Duodenal mucosa (tissue), 2 donors: ENCODE measurements around the gene ZNF792.
"Not testable (repeated sequence)": the region's sequence is repeated elsewhere in the genome, so short reads cannot be mapped to it uniquely, and the experiment has no call there.

Experiments used
- H3K27ac ChIP-seq: one replicate; pipeline ENCODE4 v1.7.0; 2013; ENCODE audit warnings: low read depth, low read length
- H3K27me3 ChIP-seq, 2 donors: one replicate each; pipeline ENCODE4 v1.7.0; 2013; ENCODE audit warnings: low read length in 2 of 2, control low read depth in 1 of 2; ENCODE audit not compliant: insufficient read depth in 2 of 2, control insufficient read depth in 1 of 2
- H3K36me3 ChIP-seq, 2 donors: one replicate each; pipeline ENCODE4 v1.7.0; 2013; ENCODE audit warnings: low read length in 2 of 2, control low read depth in 1 of 2; ENCODE audit not compliant: insufficient read depth in 2 of 2, control insufficient read depth in 1 of 2
- H3K4me1 ChIP-seq, 2 donors: one replicate each; pipeline ENCODE4 v1.7.0; 2013; ENCODE audit warnings: low read length in 2 of 2, control low read depth in 1 of 2; ENCODE audit not compliant: insufficient read depth in 2 of 2, control insufficient read depth in 1 of 2
- H3K4me3 ChIP-seq, 2 donors: one replicate each; pipeline ENCODE4 v1.7.0; 2013; ENCODE audit warnings: low read length in 2 of 2, low read depth in 1 of 2
- H3K9ac ChIP-seq, 2 donors: one replicate each; pipeline ENCODE4 v1.7.0; 2013; ENCODE audit warnings: low read length in 2 of 2, low read depth in 1 of 2
- H3K9me3 ChIP-seq, 2 donors: one replicate each; pipeline ENCODE4 v1.7.0; 2013; ENCODE audit warnings: low read length in 2 of 2, control low read depth in 1 of 2; ENCODE audit not compliant: control insufficient read depth in 1 of 2

Gene ZNF792

DNA sequence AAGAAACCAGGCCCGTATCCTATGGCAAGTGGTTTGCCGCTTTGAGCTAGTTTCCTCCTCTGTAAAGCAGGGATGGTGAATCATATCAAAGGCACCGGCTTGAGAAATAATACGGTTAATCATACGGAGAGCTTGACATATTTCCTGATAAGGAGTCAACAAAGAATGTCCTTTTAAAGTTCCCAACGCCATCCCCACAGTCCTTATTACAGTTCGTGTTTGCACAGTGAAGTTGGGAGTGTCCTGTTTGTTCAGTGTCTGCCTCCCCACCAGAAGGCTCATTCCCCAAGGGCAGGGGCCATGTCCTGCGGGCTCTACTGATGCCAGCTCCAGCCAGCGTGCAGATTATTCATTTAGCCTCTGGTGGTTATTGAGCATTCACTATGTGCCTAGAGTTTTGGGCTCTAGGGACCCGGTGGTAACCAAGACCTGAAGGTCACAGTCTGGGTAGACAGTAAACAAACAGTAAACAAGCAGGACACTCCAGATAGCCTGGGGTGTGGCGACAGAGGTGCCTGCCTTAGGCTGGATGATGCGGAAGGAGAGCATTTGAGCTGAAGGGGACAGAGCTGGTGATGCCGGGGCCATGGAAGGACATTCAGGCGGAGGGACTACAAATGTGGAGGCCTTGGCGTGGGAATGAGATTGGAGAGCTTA lies 42.4 kb upstream of the ZNF792 start:
- H3K4me1 ChIP-seq = peaks cover 47 to 56% of the 10 kb centered on the region in 2 donors
- no peaks in the 10 kb centered on the region for H3K27me3 ChIP-seq
- H3K36me3 ChIP-seq = peaks cover 4 to 31% of the 10 kb centered on the region in 2 donors
- H3K27ac ChIP-seq = peak overlapping the region; percentile 46
- peak overlapping the region in 1 of 2 donors; percentile 39 for H3K9ac ChIP-seq
- H3K4me3 ChIP-seq = peak overlapping the region in 1 of 2 donors; percentile 9
- no peaks in the 10 kb centered on the region for H3K9me3 ChIP-seq

DNA sequence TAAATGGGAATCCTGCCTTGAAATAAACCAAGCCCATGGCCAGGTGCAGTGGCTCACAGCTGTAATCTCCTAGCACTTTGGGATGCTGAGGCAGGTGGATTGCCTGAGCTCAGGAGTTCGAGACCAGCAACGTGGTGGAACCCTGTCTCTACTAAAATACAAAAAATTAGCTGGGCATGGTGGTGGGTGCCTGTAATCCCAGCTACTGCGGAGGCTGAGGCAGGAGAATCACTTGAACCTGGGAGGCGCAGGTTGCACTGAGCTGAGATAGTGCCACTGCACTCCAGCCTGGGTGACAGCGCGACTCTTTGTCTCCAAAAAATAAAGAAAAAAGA lies 41.9 kb upstream of the ZNF792 start:
- not testable (repeated sequence) for H3K9me3 ChIP-seq, H3K27me3 ChIP-seq, H3K4me3 ChIP-seq, H3K9ac ChIP-seq
- peaks cover under 1 to 28% of the 10 kb centered on the region in 2 donors for H3K36me3 ChIP-seq
- peak overlapping the region; percentile 13 for H3K27ac ChIP-seq
- peaks cover 47 to 58% of the 10 kb centered on the region in 2 donors for H3K4me1 ChIP-seq

DNA sequence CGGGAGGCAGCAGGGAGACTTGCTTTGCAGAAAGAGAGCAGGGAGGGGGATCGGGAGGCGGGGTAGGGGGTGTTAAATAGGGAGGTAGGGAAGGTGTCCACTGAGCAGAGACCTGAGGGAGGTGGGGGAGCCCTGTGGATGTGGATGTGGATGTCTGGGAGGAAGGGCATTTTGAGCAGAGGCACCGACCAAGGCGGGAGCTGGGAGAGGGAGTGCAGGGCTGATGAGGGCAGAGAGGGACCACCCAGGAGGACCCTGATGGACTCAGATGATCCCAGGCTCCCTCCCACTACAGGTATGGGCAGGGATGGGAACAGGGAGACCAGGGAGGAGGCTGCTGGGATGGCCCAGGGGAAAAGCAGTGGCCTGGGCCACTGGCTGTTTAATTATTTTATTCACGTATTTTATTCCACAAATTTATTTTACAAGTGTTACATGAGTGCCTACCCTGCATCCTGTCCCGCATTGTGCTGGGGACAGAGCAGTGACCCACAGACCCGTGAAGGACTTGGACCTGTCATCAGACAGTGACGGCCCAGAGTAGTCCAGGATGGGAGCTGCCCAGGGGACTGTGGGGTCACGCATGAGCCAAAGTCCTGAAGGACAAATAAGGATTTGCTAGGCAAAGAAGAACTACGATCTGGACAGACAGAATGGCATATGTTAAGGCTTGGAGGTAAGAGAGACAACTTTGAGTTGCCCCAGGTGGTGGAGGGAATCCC lies 41.4 kb upstream of the ZNF792 start:
- Histone ChIP-seq H3K27me3 (no peaks in the 10 kb centered on the region), H3K4me3 (no peak overlapping the region), H3K9ac (no peak overlapping the region), H3K27ac (no peak overlapping the region), H3K36me3 (peaks cover 0 to 24% of the 10 kb centered on the region in 2 donors), H3K4me1 (peaks cover 47 to 62% of the 10 kb centered on the region in 2 donors), H3K9me3 (no peaks in the 10 kb centered on the region)

DNA sequence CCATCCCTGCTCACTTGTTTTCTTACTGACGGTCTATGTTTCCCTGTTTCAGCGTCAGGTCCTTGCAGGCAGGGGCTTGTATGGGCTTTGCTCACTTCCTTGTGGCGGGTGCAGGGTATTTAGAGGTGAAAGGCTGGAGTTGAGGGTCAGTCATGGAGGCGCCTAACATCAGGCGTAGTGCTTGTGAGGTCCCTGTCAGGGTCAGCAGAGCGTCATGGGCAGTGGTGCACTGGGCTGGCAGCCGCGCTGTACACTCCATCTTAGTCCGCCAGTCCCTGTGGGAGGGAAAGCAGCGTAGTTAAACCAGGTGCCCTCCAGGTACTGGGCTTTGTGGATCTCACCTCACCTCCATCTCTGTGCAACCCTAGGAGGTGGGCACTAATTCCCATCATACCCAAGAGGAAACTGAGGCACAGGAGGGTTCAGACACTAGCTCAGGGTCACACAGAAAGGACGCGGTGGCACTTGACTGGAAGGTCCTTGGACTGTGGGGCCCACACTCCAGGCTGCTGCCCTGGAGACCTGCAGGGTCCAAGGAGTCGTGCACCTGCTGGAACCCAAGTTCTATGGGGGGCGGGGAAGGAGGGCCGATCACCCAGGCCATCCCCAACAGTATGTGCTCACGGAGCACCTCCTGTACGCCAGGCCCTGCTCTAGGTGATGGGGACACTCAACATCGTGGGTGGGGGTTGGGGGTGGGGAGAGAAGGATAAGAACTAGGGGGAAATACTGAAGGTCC lies 40.7 kb upstream of the ZNF792 start:
- H3K4me3 ChIP-seq = peak overlapping the region; percentile 8 to 33
- H3K9me3 ChIP-seq = no peaks in the 10 kb centered on the region
- H3K27ac ChIP-seq = no peak overlapping the region
- no peaks in the 10 kb centered on the region for H3K27me3 ChIP-seq
- H3K36me3 ChIP-seq = peaks cover 0 to 16% of the 10 kb centered on the region in 2 donors
- peaks cover 47 to 64% of the 10 kb centered on the region in 2 donors for H3K4me1 ChIP-seq
- no peak overlapping the region for H3K9ac ChIP-seq

DNA sequence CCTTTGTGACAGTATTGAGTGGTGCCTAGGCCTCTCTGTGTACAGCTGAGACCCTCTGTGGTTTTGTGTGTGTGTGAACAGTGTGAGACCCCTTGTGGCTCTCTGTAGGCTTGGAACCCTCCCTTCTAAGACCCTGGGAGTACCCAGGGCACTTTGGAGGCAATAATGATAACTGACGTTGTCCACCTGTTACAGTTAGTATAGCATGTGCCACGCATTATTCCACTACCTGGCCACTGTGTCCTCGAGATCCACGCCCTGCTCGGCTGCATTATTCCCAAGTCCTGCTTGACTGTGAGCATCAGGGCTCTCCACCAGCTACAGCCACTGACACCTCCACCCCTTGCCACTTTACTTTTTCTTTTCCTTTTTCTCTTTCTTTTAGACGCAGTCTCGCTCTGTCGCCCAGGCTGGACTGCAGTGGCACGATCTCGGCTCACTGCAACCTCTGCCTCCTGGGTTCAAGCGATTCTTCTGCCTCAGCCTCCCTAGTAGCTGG lies 38.1 kb upstream of the ZNF792 start:
- Histone ChIP-seq H3K4me3 (peak overlapping the region; percentile 45 to 83), H3K4me1 (peaks cover 56 to 83% of the 10 kb centered on the region in 2 donors), H3K9me3 (no peaks in the 10 kb centered on the region), H3K9ac (peak overlapping the region in 1 of 2 donors; percentile 79), H3K36me3 (peaks cover 0 to 9% of the 10 kb centered on the region in 2 donors), H3K27ac (no peak overlapping the region), H3K27me3 (no peaks in the 10 kb centered on the region)

DNA sequence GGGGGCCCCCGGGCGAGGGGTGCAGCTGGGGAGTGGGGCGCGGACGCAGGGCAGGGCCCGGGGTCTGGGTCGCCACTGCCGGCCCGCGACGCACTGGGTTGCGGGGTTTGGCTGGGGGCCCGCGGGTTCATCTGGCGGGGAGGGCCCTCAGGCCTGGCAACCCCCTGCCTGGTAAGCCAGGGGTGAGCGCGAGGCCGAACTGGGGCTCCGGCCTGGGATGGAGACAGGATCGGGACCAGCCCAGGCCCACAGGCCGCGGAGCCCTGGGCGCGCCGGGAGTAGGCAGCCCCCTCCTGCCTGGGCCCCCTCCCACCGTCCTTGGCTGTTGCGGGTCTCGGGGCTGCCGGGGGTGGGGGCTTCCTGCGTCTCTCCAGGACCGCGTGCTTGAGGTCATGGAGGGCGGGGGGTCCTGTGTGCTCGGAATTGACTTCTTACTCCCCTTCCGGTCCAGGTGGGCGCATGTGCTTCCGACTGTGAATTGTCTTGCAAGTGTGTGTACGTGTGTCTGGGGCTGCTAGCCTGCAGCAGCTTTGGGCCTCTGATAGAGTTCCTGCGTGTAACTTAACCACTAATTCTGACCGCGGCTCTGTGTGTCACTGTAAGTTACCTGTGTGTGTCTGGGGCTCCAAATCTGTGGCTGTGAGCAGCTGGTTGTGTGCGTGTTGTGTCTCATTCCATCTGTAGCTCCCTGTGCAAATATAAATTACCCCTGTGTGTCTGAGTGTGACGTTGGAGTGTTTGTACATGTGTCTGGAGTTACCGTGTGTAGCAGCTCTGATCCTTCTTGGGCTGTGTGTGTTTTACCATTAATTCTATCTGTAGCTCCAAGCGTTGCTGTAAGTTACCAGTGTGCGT lies 36.8 kb upstream of the ZNF792 start:
- Histone ChIP-seq H3K9ac (peak overlapping the region; percentile 56 to 79), H3K4me3 (peak overlapping the region; percentile 76 to 83), H3K9me3 (no peaks in the 10 kb centered on the region), H3K27me3 (no peaks in the 10 kb centered on the region), H3K27ac (peak overlapping the region; percentile 97), H3K4me1 (peaks cover 48 to 82% of the 10 kb centered on the region in 2 donors), H3K36me3 (peaks cover 0 to 9% of the 10 kb centered on the region in 2 donors)

DNA sequence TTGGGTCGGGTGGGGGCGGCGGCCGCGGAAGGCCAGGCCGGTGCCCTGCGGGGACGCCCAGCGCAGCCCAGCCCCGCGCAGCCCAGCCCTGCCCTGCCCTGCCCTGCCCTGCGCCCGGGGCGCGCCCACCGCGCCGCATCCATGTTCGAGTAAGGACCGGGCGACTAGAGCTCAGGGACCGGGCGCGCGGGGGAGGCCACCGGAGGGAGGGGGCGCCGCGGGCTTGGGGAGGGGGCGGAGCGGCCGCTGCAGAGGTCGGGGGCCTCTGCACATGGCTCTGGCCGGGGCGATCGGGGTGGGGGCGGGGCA lies 36.3 kb upstream of the ZNF792 start:
- H3K27ac ChIP-seq = peak overlapping the region; percentile 97
- H3K4me1 ChIP-seq = peaks cover 43 to 82% of the 10 kb centered on the region in 2 donors
- H3K36me3 ChIP-seq = peaks cover 0 to 3% of the 10 kb centered on the region in 2 donors
- no peaks in the 10 kb centered on the region for H3K27me3 ChIP-seq
- no peaks in the 10 kb centered on the region for H3K9me3 ChIP-seq
- H3K9ac ChIP-seq = peak overlapping the region in 1 of 2 donors; percentile 91
- peak overlapping the region; percentile 76 to 83 for H3K4me3 ChIP-seq

DNA sequence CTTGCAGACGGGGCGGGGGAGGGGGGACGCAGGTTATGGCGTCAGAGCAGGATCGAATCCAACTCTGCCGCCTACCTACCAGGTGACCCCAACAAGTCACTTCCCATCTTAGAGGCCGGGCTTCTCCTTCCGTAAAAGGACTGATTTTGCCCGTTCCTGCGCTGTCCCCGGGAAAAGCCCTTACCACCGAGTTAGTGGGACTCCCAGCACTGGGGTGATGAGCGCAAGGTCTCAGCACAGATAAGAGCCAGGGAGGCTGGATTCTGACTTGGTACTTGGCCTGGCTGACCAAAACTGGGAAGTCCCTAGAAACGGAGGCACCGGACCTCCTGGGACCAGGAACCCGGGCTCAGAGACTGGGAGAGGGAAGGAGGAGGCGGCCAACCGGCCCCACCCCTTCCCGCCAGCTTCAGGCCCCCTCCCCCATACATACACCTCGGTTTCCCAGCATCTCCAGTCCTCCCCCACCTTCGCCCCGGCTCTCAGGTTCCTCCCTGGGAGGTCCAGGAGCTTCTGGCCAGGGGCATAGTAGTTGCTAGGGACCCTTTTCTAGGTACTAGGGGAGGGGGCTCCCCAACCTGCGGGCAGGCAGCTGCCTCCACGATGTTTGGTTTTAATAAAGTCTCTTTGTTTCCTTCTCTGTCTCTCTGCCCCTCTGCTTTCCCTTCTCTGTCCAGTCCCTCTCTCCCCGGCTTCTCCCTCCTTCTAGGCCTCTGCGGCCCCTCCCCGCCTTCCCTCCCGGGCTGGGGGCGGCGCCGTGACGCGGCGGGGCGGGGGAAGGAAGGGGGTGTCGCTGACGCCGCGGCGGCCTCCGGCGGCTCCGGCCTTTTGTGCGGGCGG lies 35.7 kb upstream of the ZNF792 start, which contains the start of gene GRAMD1A:
Gene GRAMD1A, plus strand, starts transcription at position 826 of the 840 bp plus-strand sequence. CDS start 156 bp downstream, outside the sequence.
- peak within 1 kb of the TSS; percentile 97 for H3K27ac ChIP-seq
- H3K27me3 ChIP-seq = no peaks in the 10 kb centered on the region
- peaks cover 0 to under 1% of the 10 kb centered on the region in 2 donors for H3K36me3 ChIP-seq
- H3K9ac ChIP-seq = peak within 1 kb of the TSS; percentile 91 to 94
- no peaks in the 10 kb centered on the region for H3K9me3 ChIP-seq
- peak within 1 kb of the TSS; percentile 78 to 83 for H3K4me3 ChIP-seq
- H3K4me1 ChIP-seq = peaks cover 45 to 84% of the 10 kb centered on the region in 2 donors
